Spleen (tissue), 11 donors: ENCODE data around the gene KCNJ6. TPM values are rescaled to one million over a fixed set of nuclear protein-coding genes. Genes with fewer than 3 reads are reported as not detected.
A peak's percentile ranks its signal among the peaks of the same experiment; 100 is the strongest.

Source experiments
- DNase-seq: peaks from one replicate; pipeline ENCODE4 v3.0.0-alpha.2; 2020
- H3K27ac ChIP-seq, 8 donors: fragments of 200-600 bp; sonication (generic) in 7 of 8; 1 replicate in 4 of 8; 2 replicates in 4 of 8; pipeline versions ENCODE4 v1.5.0 to v1.8.0; 2016 to 2021; ENCODE audit warnings: inconsistent platforms in 4 of 8, mild to moderate bottlenecking in 4 of 8, moderate library complexity in 1 of 8
- H3K27me3 ChIP-seq, 7 donors: fragments of 200-600 bp; sonication (generic) in 6 of 7; replicated peaks in 1 of 7; 1 replicate in 4 of 7; 2 replicates in 3 of 7; pipeline versions ENCODE4 v1.5.0 to v1.8.0; 2016 to 2021; ENCODE audit warnings: inconsistent platforms in 3 of 7, mild to moderate bottlenecking in 1 of 7
- H3K36me3 ChIP-seq, 6 donors: fragments of 200-600 bp; sonication (generic) in 5 of 6; 1 replicate in 4 of 6; 2 replicates in 2 of 6; pipeline versions ENCODE4 v1.5.0 to v1.8.0; 2016 to 2021; ENCODE audit warnings: inconsistent platforms in 2 of 6
- H3K4me1 ChIP-seq, 6 donors: fragments of 200-600 bp; sonication (generic) in 5 of 6; 1 replicate in 3 of 6; 2 replicates in 3 of 6; pipeline versions ENCODE4 v1.5.0 to v1.8.0; 2016 to 2021; ENCODE audit warnings: inconsistent platforms in 3 of 6
- H3K4me3 ChIP-seq, 8 donors: fragments of 200-600 bp; sonication (generic) in 7 of 8; 1 replicate in 4 of 8; 2 replicates in 4 of 8; pipeline versions ENCODE4 v1.5.0 to v1.8.0; 2016 to 2021; ENCODE audit warnings: inconsistent platforms in 4 of 8, mild to moderate bottlenecking in 4 of 8, moderate library complexity in 2 of 8
- H3K9me3 ChIP-seq, 8 donors: fragments of 200-600 bp; sonication (generic) in 7 of 8; 1 replicate in 4 of 8; 2 replicates in 4 of 8; pipeline versions ENCODE4 v1.5.0 to v1.8.0; 2016 to 2021; ENCODE audit warnings: inconsistent platforms in 4 of 8
- CTCF ChIP-seq, 11 experiments: fragments of 200-600 bp in 7 of 11; fragments of 450-650 bp in 4 of 11; sonication (generic) in 4 of 11; IDR thresholded peaks in 8 of 11; conservative IDR thresholded peaks in 3 of 11; 1 replicate in 7 of 11; 2 replicates in 4 of 11; pipeline versions ENCODE4 v1.4.0 to v1.8.0; 2016 to 2021; ENCODE audit warnings: antibody characterized with exemption in 11 of 11, inconsistent platforms in 4 of 11, mild to moderate bottlenecking in 1 of 11
- POLR2A ChIP-seq, 3 donors: fragments of 450-650 bp; IDR thresholded peaks; one replicate each; pipeline ENCODE4 v1.5.1; 2017; ENCODE audit warnings: antibody characterized with exemption in 3 of 3, mild to moderate bottlenecking in 1 of 3
- POLR2AphosphoS5 ChIP-seq, 3 donors: sonication (generic); formaldehyde crosslinking; IDR thresholded peaks; one replicate each; pipeline ENCODE4 v1.5.1; 2017; ENCODE audit warnings: antibody characterized with exemption in 3 of 3
- WGBS, 5 donors: extraction: QIAGEN DNeasy Blood & Tissue Kit in 3 of 5; methylation state at CpG; one replicate each; pipeline versions ENCODE4 v1.1.5 to v1.1.7; 2013 to 2018; 5-methylcytosine and 5-hydroxymethylcytosine counted together
- intact Hi-C: fragments of 100-400 bp; cut with DNase I; formaldehyde crosslinking; loops from one replicate; pipeline ENCODE4 v1.15.0; 2023; ENCODE audit warnings: low total_unique reads
- polyA plus RNA-seq, 3 donors: library from polyadenylated mRNA; stranded (reverse); fragments of 200-250 nt; gene quantifications; one replicate each; pipeline ENCODE4 v1.2.1, GENCODE V29; 2013
- total RNA-seq, 7 donors: library from RNA; depleted of rRNA in 3 of 7; stranded (reverse); fragments of >200 nt in 3 of 7; fragmentation: NEBNext Ultra II Directional in 4 of 7; extraction: Animal tissue kit (Norgen Biotek cat#: 25700) in 4 of 7; gene quantifications; one replicate each; pipeline versions ENCODE4 v1.1.0 to v1.2.1, GENCODE V29; 2016 to 2021
- donor health status: healthy with polysubstance abuse.
- donor health status: DM: no; HTN: no; CAD: no; lungs with moderate emphysema.
- donor health status: DM: no; HTN: no; CAD: no.
- donor health status: Bipolar disorder and iron deficiency.
- donor health status: healthy.
- donor health status: DM: no; HTN: no; CAD: no.
- donor health status: DM: yes; HTN: yes; CAD: no.

Gene KCNJ6
- total and polyA plus RNA-seq, 10 donors: under 0.01 to 0.36 (median 0.10) TPM; not detected in 6

GRCh38 chr21:37821786-37822450 lies 94.3 kb downstream of the KCNJ6 start:
- Histone ChIP-seq H3K36me3 (no peaks in the 10 kb centered on the region), H3K27ac (peak overlapping the region in 2 of 8 donors; percentile 31 to 75), H3K4me3 (no peak overlapping the region), H3K9me3 (no peaks in the 10 kb centered on the region), H3K4me1 (peaks cover 0 to 6% (median 2%) of the 10 kb centered on the region in 6 donors), H3K27me3 (peaks cover 0 to 4% (median 0%) of the 10 kb centered on the region in 7 donors)
- 25 to 47% (median 36%) methylated on average over 3 of the region's 3 CpGs for WGBS, 5 donors
- no peak for DNase-seq
- intact Hi-C loops: no loop called here
- TF ChIP-seq POLR2AphosphoS5 (IDR thresholded peaks at IDR 0.05) (no peak), POLR2A (IDR thresholded peaks at IDR 0.05) (no peak), CTCF (IDR thresholded peaks at IDR 0.05 in 8 of 11, conservative IDR thresholded peaks at IDR 0.05 in 3 of 11) (no peak)

GRCh38 chr21:37821092-37821491 lies 95.2 kb downstream of the KCNJ6 start:
- 46 to 61% (median 53%) methylated on average over 2 of the region's 2 CpGs for WGBS, 5 donors
- H3K9me3 ChIP-seq: no peaks in the 10 kb centered on the region
- H3K27ac ChIP-seq: peak overlapping the region in 2 of 8 donors; percentile 31 to 75
- DNase-seq: no peak
- TF ChIP-seq POLR2A (IDR thresholded peaks at IDR 0.05): no peak
- no peak for TF ChIP-seq CTCF (IDR thresholded peaks at IDR 0.05 in 8 of 11, conservative IDR thresholded peaks at IDR 0.05 in 3 of 11)
- TF ChIP-seq POLR2AphosphoS5 (IDR thresholded peaks at IDR 0.05): no peak
- H3K4me3 ChIP-seq: no peak overlapping the region
- intact Hi-C loops: no loop called here
- H3K27me3 ChIP-seq: peaks cover 0 to 4% (median 0%) of the 10 kb centered on the region in 7 donors
- H3K4me1 ChIP-seq: peaks cover 0 to 6% (median 2%) of the 10 kb centered on the region in 6 donors
- no peaks in the 10 kb centered on the region for H3K36me3 ChIP-seq

GRCh38 chr21:37819372-37819771 lies 96.9 kb downstream of the KCNJ6 start:
- no peak overlapping the region for H3K4me3 ChIP-seq
- H3K27me3 ChIP-seq: peaks cover 0 to 4% (median 0%) of the 10 kb centered on the region in 7 donors
- DNase-seq: no peak
- H3K27ac ChIP-seq: no peak overlapping the region
- intact Hi-C loops: no loop called here
- no peak for TF ChIP-seq POLR2A (IDR thresholded peaks at IDR 0.05)
- TF ChIP-seq POLR2AphosphoS5 (IDR thresholded peaks at IDR 0.05): no peak
- TF ChIP-seq CTCF (IDR thresholded peaks at IDR 0.05 in 8 of 11, conservative IDR thresholded peaks at IDR 0.05 in 3 of 11): no peak
- peaks cover 0 to 6% (median 2%) of the 10 kb centered on the region in 6 donors for H3K4me1 ChIP-seq
- H3K9me3 ChIP-seq: no peaks in the 10 kb centered on the region
- no peaks in the 10 kb centered on the region for H3K36me3 ChIP-seq

- H3K36me3 ChIP-seq: no peaks in the 10 kb centered on the region
- H3K9me3 ChIP-seq: peaks cover 0 to 11% (median 10%) of the 10 kb centered on the region in 8 donors
- TF ChIP-seq POLR2A (IDR thresholded peaks at IDR 0.05): no peak
- no peak for TF ChIP-seq POLR2AphosphoS5 (IDR thresholded peaks at IDR 0.05)
- TF ChIP-seq CTCF (IDR thresholded peaks at IDR 0.05 in 8 of 11, conservative IDR thresholded peaks at IDR 0.05 in 3 of 11): no peak
- H3K4me1 ChIP-seq: peaks cover 0 to 6% (median 2%) of the 10 kb centered on the region in 6 donors
- intact Hi-C loops: no loop called here
- no peak for DNase-seq
- H3K27me3 ChIP-seq: peaks cover 0 to under 1% (median 0%) of the 10 kb centered on the region in 7 donors
- H3K27ac ChIP-seq: peak overlapping the region in 2 of 8 donors; percentile 47 to 78
- peak overlapping the region in 1 of 8 donors; percentile 27 for H3K4me3 ChIP-seq
Observed at GRCh38 chr21:37817242-37817641, 99.0 kb downstream of the KCNJ6 start.
